SH-SY5Y (cell line): Measurements from ENCODE around the gene FYB1.

Experiments
- GATA2 ChIP-seq: IDR thresholded peaks from 2 replicates; pipeline ENCODE4 v1.6.1; 2011; ENCODE audit warnings: mild to moderate bottlenecking, low read depth, low read length
- GATA3 ChIP-seq: IDR thresholded peaks from 2 replicates; pipeline ENCODE4 v1.6.1; 2011; ENCODE audit warnings: low read depth, mild to moderate bottlenecking, low read length, moderate library complexity

DNA sequence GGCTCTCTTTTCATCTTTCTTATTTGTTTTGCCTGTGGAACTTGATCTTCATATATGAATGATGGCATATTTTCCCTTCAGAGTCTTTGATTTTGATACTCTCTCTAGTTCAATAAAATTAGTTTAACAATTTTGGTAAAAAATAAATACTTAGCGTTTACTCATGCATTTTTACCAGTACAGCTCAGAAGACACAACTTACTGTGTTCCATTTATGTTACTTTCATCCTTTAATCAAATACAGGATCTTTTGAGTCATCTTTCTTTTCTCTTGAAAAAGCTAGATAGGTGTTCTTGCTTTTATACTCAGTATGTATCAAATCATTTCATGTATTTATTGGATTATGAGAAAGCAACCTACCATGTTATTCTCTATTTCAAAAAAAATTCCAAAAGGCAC lies 98.0 kb downstream of the FYB1 start:
- TF ChIP-seq GATA2 (no peak), GATA3 (no peak)
